Right lobe of liver (tissue), 4 donors: Measurements from ENCODE around the gene STAT5B.

Source experiments
- CTCF ChIP-seq, 4 donors: fragments of 200-600 bp in 3 of 4; fragments of 450-650 bp in 1 of 4; IDR thresholded peaks; one replicate each; pipeline versions ENCODE4 v1.5.1 to v1.8.0; 2016 to 2022; ENCODE audit warnings: antibody characterized with exemption in 4 of 4, mild to moderate bottlenecking in 2 of 4
- POLR2A ChIP-seq: fragments of 450-650 bp; IDR thresholded peaks from one replicate; pipeline ENCODE4 v1.6.1; 2017; ENCODE audit warnings: antibody characterized with exemption, mild to moderate bottlenecking
- donor health status: DM: no; HTN: no; CAD: no.
- donor health status: DM: no; HTN: no; CAD: no.
- donor health status: DM: no; HTN: yes; CAD: no.

GRCh38 chr17:42212382-42212781, 63.8 kb downstream of the STAT5B start:
- TF ChIP-seq CTCF (IDR thresholded peaks at IDR 0.05) (no peak), POLR2A (no peak)
